Tibial nerve (tissue), 4 donors: ENCODE data around the gene AMD1.

Experiments used
- CTCF ChIP-seq, 5 experiments: fragments of 200-600 bp in 3 of 5; fragments of 450-650 bp in 2 of 5; sonication (generic) in 3 of 5; IDR thresholded peaks; one replicate each; pipeline ENCODE4 v1.5.1; 2016 to 2019; ENCODE audit warnings: antibody characterized with exemption in 5 of 5, mild to moderate bottlenecking in 3 of 5, moderate library complexity in 2 of 5
- EP300 ChIP-seq, 2 donors: sonication (generic); formaldehyde crosslinking; IDR thresholded peaks; one replicate each; pipeline ENCODE4 v1.6.1; 2017; ENCODE audit warnings: antibody characterized with exemption in 2 of 2, mild to moderate bottlenecking in 1 of 2
- POLR2A ChIP-seq, 2 donors: fragments of 450-650 bp; IDR thresholded peaks; one replicate each; pipeline ENCODE4 v1.6.1; 2017; ENCODE audit warnings: antibody characterized with exemption in 2 of 2, mild to moderate bottlenecking in 2 of 2, moderate library complexity in 2 of 2

DNA sequence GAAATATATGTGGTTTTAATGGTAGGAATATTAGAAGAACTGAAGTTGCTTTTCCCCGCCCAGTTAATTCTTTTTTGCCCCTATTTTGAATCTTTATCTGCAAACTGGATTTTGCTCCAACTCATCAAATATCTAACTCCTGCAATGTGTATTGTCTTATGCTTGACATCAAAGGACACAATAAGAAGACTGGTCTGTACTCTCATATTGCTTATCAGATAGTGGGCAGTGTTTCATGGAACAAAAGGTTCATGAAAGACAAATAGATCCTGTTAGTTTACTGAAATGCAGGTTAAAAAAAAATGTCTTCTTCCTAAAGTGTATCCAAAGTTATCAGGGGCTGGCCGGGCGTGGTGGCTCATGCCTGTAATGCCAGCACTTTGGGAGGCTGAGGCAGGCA, 56.2 kb downstream of the AMD1 start:
- TF ChIP-seq CTCF (IDR thresholded peaks at IDR 0.05) = no peak
- no peak for TF ChIP-seq POLR2A (IDR thresholded peaks at IDR 0.05)
- no peak for TF ChIP-seq EP300 (IDR thresholded peaks at IDR 0.05)
